ENCODE results near the gene IQSEC1.

IQSEC1 gene

DNA sequence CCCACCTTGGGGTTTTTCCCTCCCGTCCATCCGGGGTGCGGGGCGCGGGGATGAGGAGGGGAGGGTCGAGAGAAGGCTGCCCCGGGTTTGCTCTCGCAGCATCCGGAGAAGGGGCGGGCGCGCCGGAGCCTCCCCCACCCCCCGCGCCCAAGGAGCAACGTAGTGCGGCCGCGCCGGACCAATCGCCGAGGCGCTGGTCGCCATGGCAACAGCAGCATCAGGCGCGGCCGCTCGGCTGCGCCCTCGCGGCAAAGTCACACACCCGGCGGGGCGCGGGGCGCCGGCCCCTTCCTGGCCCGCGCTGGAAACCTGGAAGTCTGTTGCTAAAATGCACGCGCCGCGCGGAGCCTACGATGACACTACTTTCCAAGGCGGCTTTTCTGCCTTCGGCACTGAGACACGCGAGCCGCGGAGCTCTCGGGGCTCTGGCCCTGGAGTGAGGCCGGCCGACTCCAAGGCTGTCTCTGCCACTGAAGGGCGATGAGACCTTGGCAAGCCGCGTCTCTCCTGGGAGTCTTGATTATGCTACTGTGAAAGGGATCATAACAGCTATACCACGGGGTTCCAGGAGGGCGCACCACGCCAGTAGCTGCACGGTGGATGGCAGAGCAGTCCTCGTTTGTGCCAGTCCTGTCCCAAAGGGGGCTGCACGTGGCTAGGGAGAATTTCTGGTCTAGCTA, at the start of gene IQSEC1:
IQSEC1 (minus strand) TSS at position 104 of the 680 bp plus-strand sequence. CDS start 415 bp downstream, outside the sequence.
- DNase-seq, result no peak

- DNase-seq, result no peak
Measured at GRCh38 chr3:13122081-13123012, 49.1 kb upstream of the IQSEC1 start.

- DNase-seq, result no peak
Measured at GRCh38 chr3:13121553-13122001, 48.3 kb upstream of the IQSEC1 start.

DNA sequence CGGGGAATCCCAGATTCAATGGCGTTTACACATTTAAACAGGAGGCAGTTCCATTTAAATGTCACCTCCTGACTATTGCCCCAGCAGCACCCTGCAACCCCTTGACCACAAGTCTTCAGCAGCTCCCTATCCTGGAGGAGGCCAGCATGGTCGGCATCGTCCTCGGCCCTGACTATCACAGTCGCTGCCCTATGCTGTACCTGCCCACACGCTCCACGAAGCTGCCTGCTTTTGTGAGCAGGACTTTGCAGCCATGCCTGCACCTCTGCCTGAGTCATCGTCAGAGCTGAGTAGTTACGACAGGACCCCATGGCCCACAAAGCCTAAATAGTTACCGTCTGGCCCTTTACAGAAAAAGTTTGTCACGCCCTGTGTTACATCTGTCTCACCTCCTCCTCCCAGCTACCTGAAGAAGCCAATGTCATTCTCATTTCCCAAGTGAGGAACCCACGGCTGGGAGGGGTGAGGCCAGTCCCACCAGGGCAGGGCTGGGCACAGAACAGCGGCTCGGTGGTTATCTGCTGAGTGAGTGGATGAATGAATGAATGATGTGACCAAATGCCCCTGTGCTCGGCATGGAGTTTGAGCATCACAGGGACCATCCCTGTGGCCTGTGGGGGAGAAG, 47.8 kb upstream of the IQSEC1 start:
- no peak for DNase-seq

GRCh38 chr3:13120289-13120927, 47.2 kb upstream of the IQSEC1 start:
- no peak for DNase-seq

DNA sequence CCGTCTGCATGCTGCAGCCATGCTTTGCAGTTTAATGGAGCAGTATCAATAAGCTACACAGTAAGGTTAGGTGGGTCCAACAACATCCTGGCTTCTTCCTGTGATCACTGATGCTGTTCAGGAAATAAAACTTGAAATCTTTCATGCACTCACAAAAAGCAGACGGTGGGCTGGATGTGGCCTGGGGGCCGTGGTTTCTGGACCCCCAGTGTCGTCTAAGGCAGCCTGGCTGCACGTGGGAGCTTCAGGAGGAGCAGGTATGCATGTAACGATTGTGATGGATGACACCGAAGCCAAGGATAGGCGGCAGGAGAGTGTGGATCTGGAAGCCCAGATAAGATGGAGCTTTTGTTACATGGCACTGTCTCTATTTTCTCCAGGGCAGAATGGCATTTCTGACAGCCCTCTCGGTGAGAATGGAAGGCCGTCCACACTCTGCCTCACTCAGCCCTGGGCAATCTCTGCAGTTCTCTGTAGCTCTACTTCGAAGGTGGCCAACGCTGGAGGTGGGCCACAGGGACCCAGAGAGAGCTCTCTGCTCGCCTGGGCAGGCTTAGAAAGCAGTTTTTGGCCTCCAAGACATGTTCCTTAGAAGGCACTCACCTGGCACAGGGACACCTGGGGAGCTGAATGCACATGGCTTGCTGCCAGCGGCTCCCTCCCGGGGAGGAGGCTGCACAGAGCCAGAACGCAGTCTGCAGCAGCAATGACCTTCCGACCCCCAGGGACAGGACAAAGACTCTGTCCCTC, 46.4 kb upstream of the IQSEC1 start:
- no peak for DNase-seq

- no peak for DNase-seq
Measured at GRCh38 chr3:13116426-13116825, 43.2 kb upstream of the IQSEC1 start.

DNA sequence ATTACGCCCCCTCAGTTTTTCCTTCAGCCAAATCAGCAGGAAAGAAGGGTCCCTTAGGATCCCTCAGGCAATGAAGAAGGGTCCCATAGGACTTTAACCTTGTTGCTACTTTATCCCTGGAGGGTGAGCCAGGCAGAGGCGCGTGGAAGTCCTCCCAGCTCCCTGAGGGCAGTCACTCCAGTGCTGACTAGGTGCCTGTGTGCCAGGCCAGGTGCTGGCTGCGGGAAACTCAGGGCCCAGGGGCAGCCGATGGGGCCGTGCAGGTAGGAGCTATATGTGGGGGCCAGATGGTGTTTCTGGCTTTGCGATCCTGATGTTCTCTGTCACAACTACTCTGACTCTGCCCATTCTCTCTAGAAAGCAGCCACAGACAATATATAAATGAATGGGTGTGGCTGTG, 42.8 kb upstream of the IQSEC1 start:
- no peak for DNase-seq

- DNase-seq, result no peak
Measured at GRCh38 chr3:13115576-13115910, 42.3 kb upstream of the IQSEC1 start.

DNA sequence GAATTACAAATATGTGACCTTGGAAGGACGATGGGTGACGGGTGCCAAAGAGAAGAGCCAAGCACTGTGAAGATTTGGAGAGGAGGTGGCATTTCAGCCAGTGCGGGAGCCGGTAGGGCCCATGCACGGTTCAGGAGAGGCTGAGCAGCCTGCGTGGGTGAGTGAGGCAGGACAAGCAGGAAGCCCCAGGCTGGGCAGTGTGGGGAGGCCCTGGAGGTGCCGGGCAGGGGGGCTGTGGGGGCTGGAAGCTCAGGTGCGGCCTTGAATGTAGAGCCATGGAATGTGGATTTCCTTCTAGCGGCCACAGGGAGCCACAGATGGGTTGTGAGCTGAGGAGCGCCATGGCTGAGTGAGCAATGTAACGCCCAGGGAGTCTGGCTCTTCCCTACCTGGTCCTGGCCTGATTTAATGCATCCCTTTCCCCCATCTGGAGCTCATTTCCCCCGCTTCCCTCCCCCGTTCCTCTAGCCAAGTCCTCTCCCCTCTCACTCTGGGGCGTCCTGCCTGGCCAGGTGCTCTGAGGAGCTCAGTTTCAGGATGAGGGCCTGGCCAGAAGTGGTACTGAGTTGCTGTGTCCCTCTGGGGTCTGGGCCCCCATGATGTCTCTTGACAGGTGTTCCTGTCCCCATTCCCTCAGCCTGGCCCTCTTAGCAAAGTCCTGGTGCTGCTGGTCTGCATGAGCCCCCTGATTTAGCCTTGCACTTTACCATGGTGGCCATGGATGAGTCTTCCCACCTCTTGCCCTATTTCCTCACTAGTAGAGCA, 41.8 kb upstream of the IQSEC1 start:
- no peak for DNase-seq

DNA sequence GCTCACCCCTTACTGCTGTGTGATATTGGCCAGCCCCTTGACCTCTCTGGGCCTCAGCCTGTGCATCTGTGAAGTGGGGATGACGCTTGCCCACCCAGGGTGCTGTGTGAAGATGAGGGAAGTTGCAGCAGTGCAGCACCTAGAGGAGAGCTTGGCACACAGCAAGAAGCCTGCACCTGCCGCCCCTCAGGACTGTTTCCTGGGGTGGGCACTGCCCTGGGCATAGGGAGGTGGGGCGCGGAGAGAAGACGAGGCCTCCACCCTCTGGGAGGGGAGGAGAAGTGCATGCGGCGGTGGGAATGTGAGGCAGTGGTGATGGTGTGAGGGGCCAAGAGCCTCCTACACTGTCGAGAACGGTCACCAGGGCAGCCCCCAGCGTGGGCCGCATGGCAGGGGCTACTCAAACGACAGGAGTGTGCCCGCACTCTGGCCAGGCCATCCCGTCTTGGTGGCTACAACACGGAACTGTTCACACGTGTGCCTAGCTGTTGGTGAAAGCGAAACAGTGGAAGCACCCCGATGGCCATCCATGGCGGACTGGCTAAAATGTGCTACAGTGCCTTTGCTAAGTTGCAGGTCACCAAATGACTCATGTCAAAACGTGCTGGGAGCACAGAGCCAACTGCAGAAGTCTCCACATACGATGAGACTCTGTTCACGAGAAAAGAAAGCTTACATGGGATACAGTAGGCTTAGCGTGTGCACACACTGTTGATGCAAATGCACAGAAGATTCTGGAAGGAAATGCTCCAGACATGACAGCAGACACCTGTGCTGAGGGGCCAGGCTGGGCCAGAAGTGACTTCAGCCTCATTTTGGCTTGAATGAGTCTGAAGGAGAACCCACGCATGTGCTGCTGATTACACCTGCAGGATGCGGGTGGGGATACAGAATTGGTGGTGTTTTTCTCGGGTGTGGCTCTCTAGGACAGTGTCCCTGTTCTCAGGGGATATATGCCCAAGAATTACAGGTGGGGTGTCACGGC, 40.4 kb upstream of the IQSEC1 start:
- DNase-seq, result no peak

DNA sequence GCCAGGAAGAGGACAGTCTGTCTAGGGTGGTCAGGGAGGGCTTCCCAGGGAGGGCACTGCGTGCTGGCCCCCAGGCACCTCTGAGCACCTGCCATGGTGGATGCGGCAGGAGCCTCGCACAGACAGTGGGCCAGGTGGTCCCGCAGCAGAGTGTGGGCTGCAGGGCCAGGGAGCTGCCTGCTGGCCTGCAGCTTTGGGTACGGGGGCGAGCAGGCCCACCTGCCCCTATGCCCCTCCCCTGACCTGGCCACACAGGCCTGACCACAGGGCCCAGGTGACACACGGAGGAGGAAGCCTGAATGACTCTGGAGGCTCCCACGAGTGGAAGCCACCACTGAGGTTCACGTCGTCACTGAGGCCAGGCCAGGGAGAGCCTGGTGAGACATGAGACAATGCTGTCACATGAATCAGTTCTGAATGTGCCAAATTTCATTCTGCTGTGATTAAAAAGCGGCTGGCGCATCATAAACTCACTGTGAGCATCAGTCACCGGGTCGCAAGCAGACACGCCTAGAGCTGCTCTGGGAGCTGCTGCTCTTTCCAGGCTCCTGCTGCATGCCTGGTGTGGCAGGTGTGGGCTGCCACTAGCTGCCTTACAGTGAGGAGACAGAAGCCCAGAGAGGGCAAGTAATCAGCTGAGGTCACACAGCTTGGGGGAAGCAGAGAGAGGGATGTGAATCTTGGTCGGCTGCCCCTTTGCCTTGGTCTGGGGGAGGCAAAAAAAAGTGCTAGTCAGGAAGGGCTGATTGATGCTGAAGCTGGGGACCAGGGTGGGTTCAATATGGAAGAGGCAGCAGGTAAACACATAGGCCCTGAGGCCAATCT, 39.5 kb upstream of the IQSEC1 start:
- DNase-seq, result no peak

GRCh38 chr3:13111873-13112520, 38.8 kb upstream of the IQSEC1 start:
- no peak for DNase-seq

GRCh38 chr3:13111173-13111872, 38.1 kb upstream of the IQSEC1 start:
- DNase-seq, result no peak

DNA sequence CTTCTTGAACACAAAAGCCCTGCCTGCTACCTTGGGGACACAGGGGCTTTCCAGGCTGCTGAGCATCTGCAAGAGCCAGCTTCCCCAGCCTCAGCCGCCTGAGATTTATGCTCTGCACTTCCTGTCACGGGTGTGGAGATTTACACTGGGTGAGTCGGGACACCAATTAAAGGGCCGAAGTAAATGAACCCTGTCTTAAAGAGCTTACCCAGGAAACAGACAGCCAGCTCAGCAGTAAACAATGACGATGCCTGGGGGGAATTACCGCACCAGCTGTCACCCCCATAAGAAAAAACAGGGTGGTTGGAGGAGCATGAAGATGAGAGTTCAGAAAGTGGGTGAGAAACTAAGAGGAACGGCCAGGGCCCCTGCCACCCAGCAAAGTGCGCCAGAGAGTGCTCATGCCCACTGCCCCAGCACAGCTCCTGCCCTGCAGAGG, 37.5 kb upstream of the IQSEC1 start:
- peak; percentile 4 for DNase-seq

DNA sequence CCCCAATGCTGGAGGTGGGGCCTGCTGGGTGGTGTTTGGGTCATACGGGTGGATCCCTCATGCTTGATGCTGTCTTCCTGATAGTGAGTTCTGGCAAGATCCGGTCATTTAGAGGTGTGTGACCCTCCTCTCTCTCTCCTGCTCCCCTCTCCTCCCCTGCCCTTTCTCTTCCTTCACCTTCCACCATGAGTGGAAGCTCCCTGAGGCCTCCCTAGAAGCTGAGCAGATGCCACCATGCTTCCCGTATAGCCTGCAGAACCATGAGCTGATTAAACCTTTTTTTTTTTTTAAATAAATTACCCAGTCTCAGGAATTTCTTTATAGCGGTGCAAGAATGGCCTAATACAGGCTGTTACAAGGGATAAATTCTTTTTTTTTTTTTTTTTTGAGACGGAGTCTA, 36.3 kb upstream of the IQSEC1 start:
- DNase-seq, result no peak

DNA sequence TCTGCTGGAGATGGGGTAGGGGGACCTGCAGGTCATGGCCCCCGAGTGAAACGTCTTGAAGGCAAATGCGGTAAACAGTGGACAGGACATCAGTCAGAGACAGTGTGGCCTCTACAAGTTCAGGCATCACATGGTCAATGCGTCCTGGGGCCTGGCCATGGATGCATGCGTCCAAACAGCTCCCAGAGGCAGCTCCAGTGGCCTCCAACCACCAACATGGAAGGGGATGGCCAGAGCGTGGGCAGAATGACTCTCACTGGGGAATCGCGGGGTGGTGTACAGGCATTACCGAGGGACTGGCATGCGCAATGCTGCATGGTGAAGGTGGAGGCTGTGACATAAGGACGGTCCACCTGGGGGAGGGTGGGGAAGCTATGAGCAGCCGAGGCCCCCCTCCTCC, 35.6 kb upstream of the IQSEC1 start:
- no peak for DNase-seq

DNA sequence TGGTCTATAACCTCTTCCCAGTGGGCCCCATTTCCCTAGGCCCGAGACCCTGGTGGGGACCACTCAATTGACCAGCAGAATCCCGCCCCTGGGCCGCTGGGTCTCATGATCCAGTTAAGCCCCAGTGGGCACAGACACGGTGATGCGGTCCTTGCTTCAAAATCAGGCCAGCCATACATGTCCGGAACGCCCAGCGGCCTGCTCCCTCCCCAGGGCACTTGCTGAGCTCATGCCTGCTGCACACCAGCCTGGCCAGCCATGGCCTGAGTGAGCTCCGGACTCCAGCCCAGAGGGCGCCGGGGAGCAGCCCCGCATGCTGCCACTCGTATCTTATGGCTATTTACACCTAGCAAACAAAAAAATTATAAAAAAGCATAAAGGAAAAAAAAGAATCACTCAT, 34.4 kb upstream of the IQSEC1 start:
- no peak for DNase-seq

Measured in amniotic stem cell (primary cell).